ENCODE data around the gene NFKBIL1.
"Not testable (repeated sequence)": the region's sequence is repeated elsewhere in the genome, so short reads cannot be mapped to it uniquely, and the experiment has no call there.

The NFKBIL1 gene, protein sequence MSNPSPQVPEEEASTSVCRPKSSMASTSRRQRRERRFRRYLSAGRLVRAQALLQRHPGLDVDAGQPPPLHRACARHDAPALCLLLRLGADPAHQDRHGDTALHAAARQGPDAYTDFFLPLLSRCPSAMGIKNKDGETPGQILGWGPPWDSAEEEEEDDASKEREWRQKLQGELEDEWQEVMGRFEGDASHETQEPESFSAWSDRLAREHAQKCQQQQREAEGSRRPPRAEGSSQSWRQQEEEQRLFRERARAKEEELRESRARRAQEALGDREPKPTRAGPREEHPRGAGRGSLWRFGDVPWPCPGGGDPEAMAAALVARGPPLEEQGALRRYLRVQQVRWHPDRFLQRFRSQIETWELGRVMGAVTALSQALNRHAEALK

DNA sequence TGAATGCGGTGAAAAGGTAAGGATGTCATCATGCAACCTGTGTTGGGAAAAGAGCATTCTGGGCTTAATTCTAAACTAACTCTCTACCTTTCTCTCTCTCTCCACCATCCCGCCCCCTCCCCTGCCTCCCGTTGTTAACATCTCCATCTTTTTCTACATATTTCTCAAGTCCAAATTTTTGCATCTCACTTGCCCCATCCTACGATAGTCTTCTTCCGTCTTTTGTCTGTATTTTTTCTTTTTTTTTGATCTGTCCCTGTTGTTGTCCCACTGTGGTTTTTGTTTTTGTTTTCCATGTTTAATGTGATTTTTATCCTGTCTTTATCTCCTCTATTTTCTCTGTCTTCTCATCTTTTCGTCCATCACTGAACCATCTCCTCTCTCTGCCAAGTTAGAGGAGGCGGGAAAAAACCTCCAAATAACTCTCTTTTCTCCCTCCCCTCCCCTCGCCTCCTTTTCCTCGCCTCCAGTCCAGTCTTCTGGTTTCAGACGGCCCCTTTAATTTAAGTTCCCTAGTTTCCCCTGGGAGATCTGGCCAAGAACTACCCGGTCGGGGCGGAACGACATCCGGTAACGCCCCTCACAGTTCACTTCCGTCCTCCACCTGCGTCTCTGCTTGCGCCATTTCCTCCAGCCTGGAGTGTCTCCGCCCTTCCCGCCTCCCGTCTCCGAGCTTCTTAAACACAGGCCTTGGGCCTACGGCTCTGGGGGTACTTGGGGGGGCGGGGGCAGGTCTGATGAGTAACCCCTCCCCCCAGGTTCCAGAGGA lies at the start of gene NFKBIL1:
Gene NFKBIL1 (plus strand): TSS at position 651 of the 769 bp plus-strand sequence. CDS start 87 bp downstream, at position 738.
- peak; percentile 84 to 85 for DNase-seq

DNA sequence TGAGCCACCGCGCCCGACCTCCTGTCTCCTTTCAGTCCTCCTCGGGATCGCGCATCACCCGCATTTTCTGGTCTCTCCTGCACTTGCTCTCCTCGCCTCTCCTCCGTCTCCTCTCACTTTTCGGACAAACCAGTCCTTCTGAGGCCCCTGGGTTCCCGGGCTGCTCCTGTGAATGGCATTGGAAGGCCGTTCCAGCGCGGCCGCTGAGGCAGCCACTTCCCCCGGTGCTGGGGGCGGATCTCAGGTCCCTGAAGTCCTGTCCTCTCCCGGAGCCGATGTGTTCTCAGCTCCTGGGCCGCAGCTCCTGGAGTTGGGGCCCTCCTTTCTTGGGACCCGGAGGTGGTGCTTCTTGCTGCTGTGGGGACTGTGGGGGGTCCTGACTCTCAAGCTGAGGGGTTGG lies 48.7 kb upstream of the NFKBIL1 start:
- DNase-seq, result no peak

DNA sequence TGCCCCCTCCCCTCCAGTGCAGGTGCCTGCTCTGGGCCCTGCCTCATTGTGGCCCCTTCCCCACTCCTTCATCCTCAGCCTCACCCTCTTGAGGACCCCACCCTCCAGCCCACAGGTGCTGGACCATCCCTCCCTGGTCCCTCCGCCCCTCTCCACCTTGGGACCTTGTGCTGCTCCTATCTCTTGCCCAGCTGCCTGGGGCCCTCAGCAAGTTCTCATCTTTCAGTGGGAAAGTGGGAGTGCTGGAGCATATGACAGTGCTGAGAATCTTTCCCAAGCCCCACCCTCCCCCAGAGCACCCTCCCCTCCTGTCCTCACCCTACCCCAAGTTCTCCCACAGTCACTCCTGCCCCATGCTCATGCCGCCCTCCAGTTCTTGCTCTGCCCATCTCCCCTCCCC lies 47.8 kb upstream of the NFKBIL1 start:
- not testable (repeated sequence) for DNase-seq

DNA sequence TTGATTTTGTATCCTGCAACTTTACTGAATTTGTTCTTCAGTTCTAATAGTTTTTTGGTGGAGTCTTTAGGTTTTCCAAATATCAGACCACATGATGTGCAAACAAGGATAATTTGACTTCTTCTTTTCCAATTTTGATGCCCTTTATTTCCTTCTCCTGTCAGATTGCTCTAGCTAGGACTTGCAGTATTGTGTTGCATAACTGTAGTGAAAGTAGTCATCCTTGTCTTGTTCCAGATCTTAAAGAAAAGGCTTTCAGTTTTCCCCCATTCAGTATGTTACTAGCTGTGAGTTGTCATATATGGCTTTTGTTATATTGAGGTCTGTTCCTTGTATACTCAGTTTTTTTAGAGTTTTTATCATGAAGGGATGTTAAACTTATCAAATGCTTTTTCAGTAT lies 44.8 kb upstream of the NFKBIL1 start:
- DNase-seq, result no peak

DNA sequence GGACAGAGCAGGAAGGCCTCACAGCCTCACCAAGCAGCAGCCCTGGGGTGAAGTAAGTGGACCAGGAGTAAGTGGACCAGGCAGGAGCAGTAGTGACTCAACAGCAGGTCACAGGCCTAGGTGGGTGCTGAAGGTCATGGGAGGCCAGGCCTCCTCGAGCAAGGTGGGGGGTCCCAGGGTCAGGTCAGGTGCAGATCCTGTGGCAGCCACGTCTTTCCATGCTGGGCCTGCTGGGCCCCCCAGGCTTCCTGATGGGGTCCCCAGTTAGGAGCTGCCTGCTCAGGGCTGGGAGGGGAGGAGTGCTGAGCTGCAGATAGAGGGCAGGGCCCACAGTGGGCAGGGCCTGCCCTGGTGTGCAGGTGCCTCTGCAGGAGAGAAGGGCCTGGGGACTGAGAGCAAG lies 38.4 kb upstream of the NFKBIL1 start:
- not testable (repeated sequence) for DNase-seq

DNA sequence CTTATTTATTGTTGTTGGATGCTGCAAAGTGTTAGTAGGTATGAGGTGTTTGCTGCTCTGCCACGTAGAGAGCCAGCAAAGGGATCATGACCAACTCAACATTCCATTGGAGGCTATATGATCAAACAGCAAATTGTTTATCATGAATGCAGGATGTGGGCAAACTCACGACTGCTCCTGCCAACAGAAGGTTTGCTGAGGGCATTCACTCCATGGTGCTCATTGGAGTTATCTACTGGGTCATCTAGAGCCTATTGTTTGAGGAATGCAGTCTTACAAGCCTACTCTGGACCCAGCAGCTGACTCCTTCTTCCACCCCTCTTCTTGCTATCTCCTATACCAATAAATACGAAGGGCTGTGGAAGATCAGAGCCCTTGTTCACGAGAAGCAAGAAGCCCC lies 37.4 kb upstream of the NFKBIL1 start:
- DNase-seq, result no peak

DNA sequence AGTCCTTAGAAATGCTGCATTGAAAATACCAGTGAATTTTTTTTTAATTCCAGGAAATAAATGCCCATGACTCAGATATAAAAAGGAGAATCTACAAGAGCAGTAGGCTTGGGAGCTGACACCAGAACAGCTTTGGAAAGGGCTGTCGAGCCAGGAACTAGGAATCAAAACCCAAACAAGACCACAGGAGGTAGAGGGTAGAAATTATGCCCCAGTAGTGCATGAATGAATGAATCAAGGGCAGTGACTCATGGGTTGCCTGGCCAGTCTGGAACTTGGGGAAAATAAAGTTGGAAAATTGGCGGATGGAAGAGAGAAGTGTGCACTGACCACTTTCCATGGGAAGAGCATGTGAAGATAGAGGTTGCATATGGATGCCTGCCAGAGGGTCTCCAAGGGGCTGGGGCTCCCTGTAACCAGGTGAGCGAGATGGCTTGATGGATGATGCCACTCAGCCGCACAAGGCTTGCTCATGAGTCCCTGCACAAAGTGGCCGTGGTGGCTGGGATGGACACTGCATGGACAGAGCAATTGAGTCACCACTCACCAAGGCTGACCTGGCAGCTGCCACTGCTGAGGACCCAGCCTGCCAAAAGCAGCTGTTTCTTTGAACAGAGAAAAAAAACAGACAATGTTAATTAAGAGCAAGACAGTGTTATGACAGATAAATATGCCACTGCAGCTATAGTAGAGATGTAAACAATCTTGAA lies 33.8 kb upstream of the NFKBIL1 start:
- no peak for DNase-seq

DNA sequence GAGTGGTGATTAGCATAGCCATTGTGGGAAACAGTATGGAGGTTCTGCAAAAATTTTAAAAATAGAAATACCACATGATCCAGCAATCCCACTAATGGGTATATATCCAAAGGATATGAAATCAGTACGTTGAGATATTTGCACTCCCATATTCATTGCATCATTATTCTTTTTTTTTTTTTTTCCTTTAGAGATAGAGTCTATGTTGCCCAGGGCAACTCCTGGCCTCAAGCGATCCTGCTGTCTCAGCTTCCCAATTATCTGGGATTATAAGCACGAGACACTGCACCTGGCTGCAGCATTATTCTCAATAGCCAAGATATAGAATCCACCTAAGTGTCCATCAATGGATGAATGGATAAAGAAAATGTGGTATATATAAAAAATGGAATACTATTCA lies 25.6 kb upstream of the NFKBIL1 start:
- DNase-seq, result no peak

DNA sequence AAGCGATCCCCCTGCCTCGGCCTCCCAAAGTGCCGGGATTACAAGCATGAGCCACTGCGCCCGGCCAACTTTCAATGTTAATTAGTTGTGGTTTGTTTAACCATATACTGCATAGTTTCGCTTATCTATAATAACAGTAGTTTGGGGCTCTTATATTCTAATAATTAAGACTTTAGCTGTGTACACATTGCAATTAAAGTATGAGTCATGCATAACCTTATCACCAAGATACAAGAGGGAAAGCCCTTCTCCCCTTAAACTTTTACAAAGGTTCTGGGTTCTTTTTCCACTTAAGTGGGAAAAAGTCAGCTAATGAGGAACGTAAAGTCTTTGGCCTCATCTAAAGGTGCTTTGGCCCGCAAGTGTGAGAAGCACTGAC lies 21.9 kb upstream of the NFKBIL1 start:
- DNase-seq, result no peak

DNA sequence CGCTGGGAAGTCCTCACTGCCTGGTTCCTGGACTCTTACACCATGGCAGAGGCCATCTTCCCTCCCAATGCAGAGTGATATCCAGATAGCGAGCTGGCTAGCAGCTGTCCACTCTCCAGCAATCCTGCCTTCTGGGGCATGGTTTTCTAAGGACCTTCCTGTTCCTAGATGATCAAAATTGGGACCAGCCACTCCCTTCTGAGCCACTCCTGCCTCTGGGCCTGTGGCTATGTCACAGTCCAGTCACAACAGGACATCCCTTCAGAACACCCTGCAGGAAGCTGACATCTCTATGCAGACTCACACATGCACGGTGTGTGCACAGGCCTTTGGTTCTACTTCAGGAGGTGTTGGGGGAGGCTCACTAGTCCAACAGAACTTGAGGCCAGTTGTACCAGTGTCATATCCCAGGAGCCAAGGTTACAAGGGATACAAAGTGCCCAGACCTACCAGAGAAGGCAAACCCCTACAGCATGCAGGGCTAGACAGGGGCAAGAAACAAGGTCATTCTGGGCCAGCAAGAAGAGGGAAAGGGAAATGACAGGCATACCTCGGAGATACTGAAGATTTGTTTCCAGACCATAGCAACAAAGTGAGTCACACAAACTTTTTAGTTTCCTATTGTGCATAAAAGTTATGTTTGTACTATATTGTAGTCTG lies 21.3 kb upstream of the NFKBIL1 start:
- DNase-seq, result no peak

DNA sequence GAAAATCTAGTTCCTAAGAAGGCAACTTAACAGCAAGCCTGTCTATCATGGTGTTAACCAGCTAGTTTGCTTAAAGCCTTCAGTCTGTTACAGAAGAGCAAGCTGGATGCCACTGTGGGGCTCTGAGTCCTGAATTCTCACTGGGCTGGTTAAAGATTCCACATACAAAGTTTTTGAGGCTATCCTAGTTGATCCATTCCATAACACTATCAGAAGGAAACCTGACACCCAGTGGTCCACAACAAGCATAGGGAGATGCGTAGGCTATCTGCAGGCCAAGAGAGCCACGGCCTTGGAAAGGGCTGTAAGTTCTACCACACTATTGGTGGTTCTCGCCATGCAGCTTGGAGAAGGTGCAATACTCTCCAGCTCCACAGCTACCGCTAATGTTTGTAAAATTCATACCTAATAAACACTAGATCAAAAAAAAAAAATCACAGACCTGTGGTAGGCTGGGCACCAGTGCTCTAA lies 19.1 kb upstream of the NFKBIL1 start:
- no peak for DNase-seq

DNA sequence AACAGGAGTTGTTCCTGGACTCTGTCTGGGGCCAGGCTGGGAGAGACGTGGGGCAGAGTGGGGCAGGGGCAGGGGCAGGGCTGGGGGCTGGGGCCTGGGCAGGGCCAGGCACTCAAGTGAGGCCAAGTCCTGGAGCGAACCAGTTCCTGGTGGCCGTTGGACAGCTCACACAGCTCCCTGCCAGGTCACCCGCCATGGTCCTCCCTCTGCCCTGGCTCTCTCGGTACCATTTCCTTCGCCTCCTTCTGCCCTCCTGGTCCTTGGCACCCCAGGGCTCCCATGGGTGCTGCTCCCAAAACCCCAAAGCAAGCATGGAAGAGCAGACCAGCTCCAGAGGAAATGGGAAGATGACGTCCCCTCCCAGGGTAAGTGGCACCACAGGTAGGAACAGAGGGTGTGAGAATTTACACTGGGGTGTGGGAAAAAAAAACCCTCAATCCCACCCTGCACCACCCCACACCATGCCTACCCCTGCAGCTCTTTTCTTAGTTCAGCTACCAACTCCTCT lies 18.5 kb upstream of the NFKBIL1 start, which contains the start of gene MCCD1:
Gene MCCD1 (plus strand): TSS at position 142 of the 508 bp plus-strand sequence. CDS start 53 bp downstream, at position 195.
- no peak for DNase-seq

DNA sequence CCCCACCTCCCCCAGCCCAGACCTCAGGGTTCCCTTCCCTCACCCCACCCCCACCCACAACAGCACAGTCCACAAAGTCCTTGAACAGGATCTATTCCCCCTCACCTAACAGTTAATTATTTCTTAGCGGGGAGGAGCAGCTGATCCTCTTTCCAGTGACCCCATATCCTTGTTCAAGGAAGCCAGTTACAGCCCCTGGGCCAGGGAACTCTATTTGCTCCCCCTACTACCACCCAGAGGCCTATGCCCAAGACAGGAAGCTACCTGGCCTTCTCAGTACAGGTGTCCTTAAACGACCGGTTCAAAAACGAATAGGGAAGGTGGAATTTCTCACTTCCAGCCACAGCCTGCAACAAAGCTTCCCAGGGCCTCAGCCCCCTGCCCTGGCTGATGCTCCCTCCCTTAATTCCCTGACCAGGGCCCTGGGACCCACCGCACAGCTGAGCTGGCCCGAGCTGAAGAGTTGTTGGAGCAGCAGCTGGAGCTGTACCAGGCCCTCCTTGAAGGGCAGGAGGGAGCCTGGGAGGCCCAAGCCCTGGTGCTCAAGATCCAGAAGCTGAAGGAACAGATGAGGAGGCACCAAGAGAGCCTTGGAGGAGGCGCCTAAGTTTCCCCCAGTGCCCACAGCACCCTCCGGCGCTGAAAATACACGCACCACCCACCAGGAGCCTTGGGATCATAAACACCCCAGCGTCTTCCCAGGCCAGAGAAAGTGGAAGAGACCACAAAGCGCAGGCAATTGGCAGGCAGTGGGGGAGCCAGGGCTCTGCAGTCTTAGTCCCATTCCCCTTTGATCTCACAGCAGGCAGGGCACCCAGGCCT lies 17.9 kb upstream of the NFKBIL1 start:
- no peak for DNase-seq

DNA sequence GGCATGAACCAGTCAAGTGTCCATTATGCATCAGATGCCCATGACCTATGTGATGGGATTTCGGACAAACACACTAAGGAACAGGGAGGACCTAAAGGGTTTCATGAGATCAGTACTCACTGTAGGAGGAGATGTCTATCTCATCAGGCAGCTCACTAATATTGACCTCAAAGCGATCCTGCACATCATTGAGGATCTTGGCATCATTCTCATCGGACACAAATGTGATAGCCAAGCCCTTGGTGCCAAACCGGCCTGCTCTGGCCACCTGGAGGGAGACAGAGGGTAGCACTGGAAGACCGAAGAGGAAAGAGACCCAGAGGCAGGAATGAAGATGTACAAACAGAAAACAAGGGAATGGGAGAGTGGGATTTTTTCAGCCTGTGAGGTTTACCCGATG lies 16.7 kb upstream of the NFKBIL1 start:
- DNase-seq, result no peak

DNA sequence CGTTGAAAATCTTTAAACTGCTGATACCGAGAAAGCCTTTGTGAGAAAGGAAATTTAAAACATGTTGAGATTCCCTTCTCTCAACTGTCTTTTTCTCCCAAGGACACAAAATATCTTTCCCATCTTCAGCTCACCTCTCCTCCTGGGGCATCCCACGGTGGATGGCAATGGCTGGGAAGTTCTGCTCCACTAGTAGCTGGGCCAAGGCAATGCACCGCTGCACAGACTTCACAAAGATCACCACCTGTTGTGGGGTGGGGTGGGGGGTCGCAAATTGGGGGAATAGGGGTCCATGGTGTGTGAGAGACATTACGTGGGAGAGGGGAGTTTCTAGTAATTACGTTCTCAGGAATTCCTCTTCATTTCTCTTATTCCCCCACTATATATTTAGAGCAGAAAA lies 16.2 kb upstream of the NFKBIL1 start:
- no peak for DNase-seq

DNA sequence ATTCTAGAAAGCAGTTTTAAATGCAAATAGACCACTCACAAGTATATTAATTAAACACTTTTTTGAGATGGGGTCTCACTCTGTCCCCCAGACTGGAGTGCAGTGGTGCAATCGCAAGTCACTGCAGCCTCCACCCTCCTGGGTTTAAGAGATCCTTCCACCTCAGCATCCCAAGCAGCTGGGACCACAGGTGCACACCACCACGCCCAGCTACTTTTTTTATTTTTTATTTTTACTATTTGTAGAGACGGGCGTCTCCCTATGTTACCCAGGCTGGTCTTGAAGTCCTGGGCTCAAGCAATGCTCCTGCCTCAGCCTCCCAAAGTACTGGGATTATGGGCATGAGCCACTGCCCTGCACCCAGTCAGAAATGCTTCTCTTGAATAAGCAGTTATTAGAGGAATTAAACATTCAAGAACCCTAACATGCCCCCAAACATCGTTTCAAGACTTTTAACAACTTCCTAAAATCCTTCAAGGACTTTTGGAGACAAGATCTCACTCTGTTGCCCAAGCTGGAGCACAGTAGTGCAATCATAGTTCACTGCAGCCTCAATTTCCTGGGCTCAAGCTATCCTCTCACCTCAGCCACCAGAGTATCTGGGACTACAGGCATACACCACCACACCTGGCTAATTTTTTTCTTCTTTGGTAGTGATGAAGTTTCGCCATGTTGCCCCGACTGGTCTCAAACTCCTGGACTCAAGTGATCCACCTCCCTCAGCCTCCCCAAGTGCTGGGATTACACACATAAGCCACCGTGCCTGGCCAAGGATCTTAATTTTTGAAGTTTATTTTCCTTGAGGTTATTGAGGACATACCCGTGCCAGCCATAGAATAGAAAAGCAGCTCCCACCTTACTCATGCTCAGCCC lies 15.4 kb upstream of the NFKBIL1 start:
- DNase-seq, result no peak

DNA sequence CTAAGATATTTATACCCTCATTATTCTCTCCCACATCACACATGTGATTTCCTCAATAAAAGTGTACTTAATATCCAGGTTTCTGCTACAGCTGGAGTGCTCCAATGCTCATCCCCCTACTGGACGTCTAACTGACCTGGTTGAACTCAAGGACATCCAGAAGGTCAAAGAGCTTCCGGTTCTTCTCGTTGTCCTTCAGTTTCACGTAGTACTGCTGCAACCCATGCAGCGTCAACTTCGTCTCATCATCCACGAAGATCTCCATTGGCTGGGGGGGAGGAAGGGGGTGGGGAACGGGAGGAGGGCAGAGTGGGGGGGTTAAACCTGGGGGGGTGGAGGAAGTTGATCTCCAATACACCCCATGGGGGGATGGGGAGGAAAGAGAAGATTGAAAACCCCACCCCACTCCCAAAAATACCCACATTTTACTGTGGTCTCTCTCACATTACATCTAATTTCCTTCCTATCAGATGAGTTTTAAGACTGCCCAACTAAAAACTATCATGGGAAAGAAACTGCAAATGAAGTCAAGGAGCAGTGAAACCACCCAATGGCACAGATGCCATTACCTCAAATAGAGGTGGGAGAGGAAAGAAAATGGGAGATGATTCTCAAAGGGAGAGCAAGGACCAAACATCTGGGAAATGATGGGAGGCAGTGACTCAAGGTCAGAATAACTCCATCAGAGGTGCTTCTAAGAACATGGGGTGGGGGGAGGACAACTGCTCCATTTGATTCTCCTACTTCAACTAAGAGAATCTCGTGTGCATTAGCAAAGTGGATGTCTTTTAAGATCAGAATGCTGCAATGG lies 14.6 kb upstream of the NFKBIL1 start:
- no peak for DNase-seq

DNA sequence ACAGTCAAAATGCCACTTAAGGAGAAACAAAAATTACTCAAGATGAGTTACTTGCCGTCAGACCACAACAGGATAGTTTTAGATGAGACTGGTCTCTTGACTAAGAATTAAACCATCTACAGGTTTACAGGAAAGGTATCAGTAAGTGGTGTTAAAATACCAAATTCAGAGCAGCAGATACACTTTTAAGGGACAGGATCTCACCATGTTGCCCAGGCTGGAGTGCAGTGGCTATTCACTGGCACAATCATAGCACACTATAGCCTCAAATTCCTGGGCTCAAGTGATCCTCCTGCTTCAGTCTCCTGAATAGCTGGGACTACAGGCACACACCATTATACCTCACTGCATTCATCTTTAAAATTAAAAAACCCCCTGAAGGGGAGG lies 14.0 kb upstream of the NFKBIL1 start:
- no peak for DNase-seq

DNA sequence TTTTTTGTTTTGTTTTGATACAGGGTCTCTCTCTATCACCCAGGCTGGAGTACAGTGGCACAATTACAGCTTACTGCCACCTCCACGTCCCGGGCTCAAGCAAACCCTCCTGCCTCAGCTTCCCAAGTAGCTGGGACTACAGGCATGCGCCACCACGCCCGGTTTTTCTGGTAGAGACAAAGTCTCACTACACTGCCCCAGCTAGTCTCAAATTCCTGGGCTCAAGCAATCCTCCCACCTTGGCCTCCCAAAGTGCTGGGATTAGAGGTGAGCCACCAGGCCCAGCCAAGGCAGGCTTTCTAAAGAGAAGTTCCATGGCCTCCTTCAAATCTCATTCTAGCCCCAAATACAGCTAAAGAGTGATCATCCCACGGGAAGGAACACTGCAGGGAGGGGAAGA lies 13.4 kb upstream of the NFKBIL1 start:
- no peak for DNase-seq

DNA sequence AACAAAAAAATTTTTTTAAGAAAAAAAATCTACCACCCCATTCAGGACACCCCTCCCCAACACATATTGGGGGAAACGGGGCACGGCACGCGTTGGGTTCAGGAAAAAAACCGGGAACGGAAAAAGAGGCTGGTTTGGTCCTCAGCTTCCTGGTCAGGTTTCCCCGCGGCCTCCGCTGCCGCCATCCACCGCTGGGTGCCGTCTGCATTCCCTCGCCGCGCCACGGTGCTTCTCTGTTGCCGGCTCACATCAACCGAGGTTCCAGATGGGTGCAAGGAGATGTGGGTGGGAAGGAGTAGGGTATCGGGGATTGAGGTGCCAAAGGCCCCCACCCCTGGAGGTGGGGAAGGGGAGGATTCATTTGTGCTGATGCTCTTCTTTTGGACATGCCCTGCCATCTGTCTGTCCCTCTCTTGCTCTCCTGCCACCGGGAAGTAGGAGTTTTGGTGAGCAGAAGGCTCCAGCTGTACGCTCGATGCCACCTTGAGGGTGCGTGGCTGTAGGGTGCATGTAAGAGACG lies 12.8 kb upstream of the NFKBIL1 start:
- no peak for DNase-seq
